H9 (cell line): Measurements from ENCODE around the gene NT5C3A. TPM values are rescaled to one million over a fixed set of nuclear protein-coding genes. Genes with fewer than 3 reads are reported as not detected.
A peak's percentile ranks its signal among the peaks of the same experiment; 100 is the strongest.

ENCODE experiments used
- DNase-seq: peaks from one replicate; pipeline ENCODE4 v3.0.0-alpha.2; 2017
- H2AFZ ChIP-seq: one replicate; pipeline ENCODE4 v1.6.1; 2013; ENCODE audit warnings: mild to moderate bottlenecking, low read length, control low read depth, moderate library complexity
- H2AK5ac ChIP-seq: 2 replicates; pipeline ENCODE4 v1.6.1; 2013; ENCODE audit warnings: low read length, control low read depth, mixed read lengths; ENCODE audit not compliant: insufficient read length
- H2BK120ac ChIP-seq: one replicate; pipeline ENCODE4 v1.6.1; 2013; ENCODE audit warnings: low read depth, mild to moderate bottlenecking, low read length, control low read depth, inconsistent platforms; ENCODE audit not compliant: poor library complexity, severe bottlenecking
- H2BK12ac ChIP-seq: 2 replicates; pipeline ENCODE4 v1.6.1; 2013; ENCODE audit warnings: low read length, control low read depth, mixed read lengths, low read depth; ENCODE audit not compliant: insufficient read length
- H2BK15ac ChIP-seq: 2 replicates; pipeline ENCODE4 v1.6.1; 2013; ENCODE audit warnings: low read depth, low read length, control low read depth
- H2BK20ac ChIP-seq: one replicate; pipeline ENCODE4 v1.6.1; 2013; ENCODE audit warnings: low read depth, mild to moderate bottlenecking, low read length, control low read depth, inconsistent platforms; ENCODE audit not compliant: poor library complexity, severe bottlenecking
- H2BK5ac ChIP-seq: 2 replicates; pipeline ENCODE4 v1.6.1; 2013; ENCODE audit warnings: low read length, control low read depth, mixed read lengths; ENCODE audit not compliant: insufficient read length
- H3K14ac ChIP-seq: 2 replicates; pipeline ENCODE4 v1.6.1; 2013; ENCODE audit warnings: low read length, control low read depth; ENCODE audit not compliant: insufficient read depth
- H3K18ac ChIP-seq: 2 replicates; pipeline ENCODE4 v1.6.1; 2013; ENCODE audit warnings: low read depth, mild to moderate bottlenecking, mixed read lengths, low read length, control low read depth; ENCODE audit not compliant: insufficient read length
- H3K23ac ChIP-seq: 2 replicates; pipeline ENCODE4 v1.6.1; 2013; ENCODE audit warnings: low read length, control low read depth, mixed read lengths, low read depth; ENCODE audit not compliant: insufficient read length
- H3K23me2 ChIP-seq: 2 replicates; pipeline ENCODE4 v1.6.1; 2013; ENCODE audit warnings: low read depth, mild to moderate bottlenecking, mixed read lengths, low read length, control low read depth; ENCODE audit not compliant: insufficient read length, poor library complexity, severe bottlenecking
- H3K27ac ChIP-seq: 2 replicates; pipeline ENCODE4 v1.5.1; 2013; ENCODE audit warnings: low read length, control low read depth, mixed read lengths, low read depth; ENCODE audit not compliant: insufficient read length
- H3K27me3 ChIP-seq: 2 replicates; pipeline ENCODE4 v1.6.1; 2013; ENCODE audit warnings: low read length, control low read depth, inconsistent platforms; ENCODE audit not compliant: insufficient read depth
- H3K4ac ChIP-seq: 2 replicates; pipeline ENCODE4 v1.6.1; 2013; ENCODE audit warnings: low read depth, mild to moderate bottlenecking, control low read depth, inconsistent platforms, low read length, moderate library complexity
- H3K4me1 ChIP-seq: 2 replicates; pipeline ENCODE4 v1.6.1; 2013; ENCODE audit warnings: low read length, control low read depth, inconsistent platforms; ENCODE audit not compliant: insufficient read depth
- H3K4me2 ChIP-seq: 2 replicates; pipeline ENCODE4 v1.6.1; 2013; ENCODE audit warnings: low read length, control low read depth, mixed read lengths; ENCODE audit not compliant: insufficient read length, insufficient read depth
- H3K56ac ChIP-seq: 2 replicates; pipeline ENCODE4 v1.6.1; 2013; ENCODE audit warnings: low read depth, mild to moderate bottlenecking, mixed read lengths, low read length, control low read depth; ENCODE audit not compliant: insufficient read length
- H3K79me1 ChIP-seq: 2 replicates; pipeline ENCODE4 v1.6.1; 2013; ENCODE audit warnings: low read depth, mild to moderate bottlenecking, moderate library complexity, low read length, control low read depth, inconsistent platforms; ENCODE audit not compliant: insufficient read depth, poor library complexity, severe bottlenecking
- H3K79me2 ChIP-seq: 2 replicates; pipeline ENCODE4 v1.6.1; 2013; ENCODE audit warnings: low read length, control low read depth, inconsistent platforms; ENCODE audit not compliant: insufficient read depth
- H3K9ac ChIP-seq: 2 replicates; pipeline ENCODE4 v1.6.1; 2013; ENCODE audit warnings: low read length, control low read depth, mixed read lengths; ENCODE audit not compliant: insufficient read length; ENCODE audit errors: extremely low read depth
- H3K9me3 ChIP-seq: one replicate; pipeline ENCODE4 v1.6.1; 2013; ENCODE audit warnings: low read depth, low read length, inconsistent platforms; ENCODE audit not compliant: control insufficient read depth
- H3T11ph ChIP-seq: one replicate; pipeline ENCODE4 v1.6.1; 2013; ENCODE audit warnings: mild to moderate bottlenecking, low read length, control low read depth, inconsistent platforms
- H4K20me1 ChIP-seq: one replicate; pipeline ENCODE4 v1.6.1; 2013; ENCODE audit not compliant: control insufficient read depth, insufficient read length, insufficient read depth
- H4K5ac ChIP-seq: 2 replicates; pipeline ENCODE4 v1.6.1; 2013; ENCODE audit warnings: low read depth, mild to moderate bottlenecking, mixed read lengths, low read length, control low read depth; ENCODE audit not compliant: insufficient read length
- H4K8ac ChIP-seq: replicated peaks from 2 replicates; pipeline ENCODE4 v1.6.1; 2013; ENCODE audit warnings: low read length, control low read depth, mixed read lengths, low read depth; ENCODE audit not compliant: insufficient read length
- H4K91ac ChIP-seq: 2 replicates; pipeline ENCODE4 v1.6.1; 2013; ENCODE audit warnings: low read depth, mild to moderate bottlenecking, moderate library complexity, mixed read lengths, low read length, control low read depth; ENCODE audit not compliant: insufficient read length
- H3K27ac Mint-ChIP-seq, 3 experiments: 2 replicates in 2 of 3; 3 replicates in 1 of 3; pipeline ENCODE4 v1.8.0; 2020 to 2021; ENCODE audit warnings: mixed read lengths in 3 of 3, mild to moderate bottlenecking in 1 of 3, moderate library complexity in 1 of 3
- H3K27me3 Mint-ChIP-seq: 2 replicates; pipeline ENCODE4 v1.8.0; 2021; ENCODE audit warnings: low read depth, mild to moderate bottlenecking, moderate library complexity, mixed read lengths
- H3K36me3 Mint-ChIP-seq, 3 experiments: 2 replicates in 2 of 3; 3 replicates in 1 of 3; pipeline ENCODE4 v1.8.0; 2020 to 2021; ENCODE audit warnings: low read depth in 3 of 3, mixed read lengths in 3 of 3; ENCODE audit not compliant: insufficient read depth in 1 of 3
- H3K4me1 Mint-ChIP-seq, 2 experiments: 2 replicates each; pipeline ENCODE4 v1.8.0; 2020; ENCODE audit warnings: mixed read lengths in 2 of 2
- H3K4me3 Mint-ChIP-seq, 2 experiments: 2 replicates in 1 of 2; 3 replicates in 1 of 2; pipeline ENCODE4 v1.8.0; 2020 to 2021; ENCODE audit warnings: mild to moderate bottlenecking in 2 of 2, mixed read lengths in 2 of 2, moderate library complexity in 1 of 2
- H3K9me3 Mint-ChIP-seq, 2 experiments: 2 replicates in 1 of 2; 3 replicates in 1 of 2; pipeline ENCODE4 v1.8.0; 2020; ENCODE audit warnings: mild to moderate bottlenecking in 2 of 2, mixed read lengths in 2 of 2, moderate library complexity in 1 of 2
- whole genome bisulfite sequencing: extraction: QIAGEN DNeasy Blood & Tissue Kit; methylation state at CpG from one replicate; pipeline ENCODE4 v1.1.7; 2013; ENCODE audit warnings: missing lambda C conversion rate, low lambda C conversion rate, mixed read lengths; ENCODE audit not compliant: insufficient read length; ENCODE audit errors: extremely low coverage; 5-methylcytosine and 5-hydroxymethylcytosine counted together
- total RNA-seq: library from RNA; stranded (reverse); gene quantifications from 2 replicates; pipeline ENCODE4 v1.2.1, GENCODE V29; 2021
- TF ChIP-seq, protein P1 (sequence below): fragments of 200-600 bp; sonication (generic); conservative IDR thresholded peaks from 3 replicates; pipeline ENCODE4 v1.8.0; 2021; ENCODE audit warnings: antibody characterized with exemption, mild to moderate bottlenecking

NT5C3A gene
- total RNA-seq, 1 experiment from 2014 or later: 22.1 TPM

DNA sequence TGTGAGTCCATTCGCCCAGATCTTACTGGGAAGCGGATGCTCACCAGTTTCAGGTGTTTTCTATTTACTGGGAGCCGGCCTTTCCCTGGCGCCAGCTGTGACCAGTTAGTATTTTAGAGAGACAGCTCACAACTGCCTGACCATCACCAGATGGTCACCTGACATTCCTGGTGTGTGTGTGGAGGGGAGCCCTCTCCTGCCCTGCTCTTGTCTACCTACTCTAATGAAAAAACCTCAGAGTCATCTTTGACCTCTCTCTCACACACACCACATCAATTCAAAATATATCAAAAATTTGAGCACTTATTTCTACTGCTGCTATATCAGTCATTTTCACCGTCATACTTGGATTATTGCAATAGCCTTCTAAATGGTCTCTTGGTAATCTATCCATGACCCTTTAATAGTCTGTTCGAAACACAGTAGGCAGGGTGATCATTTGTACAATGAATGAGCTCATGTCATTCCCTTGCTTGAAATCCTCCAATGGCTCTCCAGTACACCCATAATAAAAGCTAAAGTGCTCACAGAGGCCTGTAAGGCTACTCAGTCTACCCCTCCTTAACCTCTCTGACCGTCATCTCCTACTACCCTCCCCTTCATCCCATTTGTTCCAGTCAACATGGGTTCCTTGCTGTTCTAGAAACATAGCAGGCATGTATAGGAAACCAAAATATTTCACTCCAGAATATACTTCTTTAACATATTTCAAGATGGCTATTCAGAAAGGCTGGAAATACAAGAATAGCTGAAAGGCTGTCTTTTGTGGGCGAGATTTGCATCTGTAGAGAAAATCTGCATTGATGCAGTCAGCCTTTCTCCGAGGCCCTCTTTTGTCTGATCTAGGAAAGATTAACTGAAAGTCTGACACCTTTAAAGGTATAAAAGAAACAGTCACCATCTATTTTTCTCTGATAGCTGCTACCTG lies 17.5 kb upstream of the NT5C3A start:
- Histone ChIP-seq H2BK20ac (no peak overlapping the region), H2BK5ac (no peak overlapping the region), H2AK5ac (no peak overlapping the region), H3K27ac (no peak overlapping the region), H3K27me3 (no peaks in the 10 kb centered on the region), H2BK15ac (0 out of 2 replicates have a peak overlapping the region, but pooled peaks have one; percentile 20), H3K14ac (no peak overlapping the region), H4K20me1 (no peaks in the 10 kb centered on the region), H3K79me1 (no peaks in the 10 kb centered on the region), H3K18ac (no peak overlapping the region), H3T11ph (no peak overlapping the region), H3K9me3 (no peaks in the 10 kb centered on the region), H3K4me1 (peaks cover 11% of the 10 kb centered on the region; the same call in 1 of the 2 replicates), H2BK12ac (no peak overlapping the region), H3K23ac (no peak overlapping the region), H4K91ac (no peak overlapping the region), H3K9ac (no peak overlapping the region), H3K4me2 (no peak overlapping the region), H4K8ac (no peak overlapping the region), H3K56ac (no peak overlapping the region), H4K5ac (no peak overlapping the region), H3K23me2 (no peaks in the 10 kb centered on the region), H3K79me2 (no peaks in the 10 kb centered on the region), H3K4ac (no peak overlapping the region), H2AFZ (no peak overlapping the region), H2BK120ac (no peak overlapping the region)
- H3K4me3 Mint-ChIP-seq: no peak overlapping the region
- H3K9me3 Mint-ChIP-seq: no peaks in the 10 kb centered on the region
- no peaks in the 10 kb centered on the region for H3K36me3 Mint-ChIP-seq
- peaks cover 48 to 51% of the 10 kb centered on the region in 2 experiments for H3K4me1 Mint-ChIP-seq
- WGBS: no CpG with 5 or more reads among the region's 9 CpGs
- H3K27ac Mint-ChIP-seq: no peak overlapping the region
- H3K27me3 Mint-ChIP-seq: no peaks in the 10 kb centered on the region; the same call in none of the 2 replicates
- TF ChIP-seq, protein P1, sequence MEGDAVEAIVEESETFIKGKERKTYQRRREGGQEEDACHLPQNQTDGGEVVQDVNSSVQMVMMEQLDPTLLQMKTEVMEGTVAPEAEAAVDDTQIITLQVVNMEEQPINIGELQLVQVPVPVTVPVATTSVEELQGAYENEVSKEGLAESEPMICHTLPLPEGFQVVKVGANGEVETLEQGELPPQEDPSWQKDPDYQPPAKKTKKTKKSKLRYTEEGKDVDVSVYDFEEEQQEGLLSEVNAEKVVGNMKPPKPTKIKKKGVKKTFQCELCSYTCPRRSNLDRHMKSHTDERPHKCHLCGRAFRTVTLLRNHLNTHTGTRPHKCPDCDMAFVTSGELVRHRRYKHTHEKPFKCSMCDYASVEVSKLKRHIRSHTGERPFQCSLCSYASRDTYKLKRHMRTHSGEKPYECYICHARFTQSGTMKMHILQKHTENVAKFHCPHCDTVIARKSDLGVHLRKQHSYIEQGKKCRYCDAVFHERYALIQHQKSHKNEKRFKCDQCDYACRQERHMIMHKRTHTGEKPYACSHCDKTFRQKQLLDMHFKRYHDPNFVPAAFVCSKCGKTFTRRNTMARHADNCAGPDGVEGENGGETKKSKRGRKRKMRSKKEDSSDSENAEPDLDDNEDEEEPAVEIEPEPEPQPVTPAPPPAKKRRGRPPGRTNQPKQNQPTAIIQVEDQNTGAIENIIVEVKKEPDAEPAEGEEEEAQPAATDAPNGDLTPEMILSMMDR: no peak
- DNase-seq: no peak
